GM12874 (cell line): ENCODE data around the gene MDFIC.
A peak's percentile ranks its signal among the peaks of the same experiment; 100 is the strongest.

ENCODE experiments used
- CTCF ChIP-seq: IDR thresholded peaks from 2 replicates; pipeline ENCODE4 v1.5.1; 2011; ENCODE audit warnings: low read depth, mild to moderate bottlenecking, control low read depth, low read length, moderate library complexity; ENCODE audit not compliant: insufficient read depth

Gene MDFIC

DNA sequence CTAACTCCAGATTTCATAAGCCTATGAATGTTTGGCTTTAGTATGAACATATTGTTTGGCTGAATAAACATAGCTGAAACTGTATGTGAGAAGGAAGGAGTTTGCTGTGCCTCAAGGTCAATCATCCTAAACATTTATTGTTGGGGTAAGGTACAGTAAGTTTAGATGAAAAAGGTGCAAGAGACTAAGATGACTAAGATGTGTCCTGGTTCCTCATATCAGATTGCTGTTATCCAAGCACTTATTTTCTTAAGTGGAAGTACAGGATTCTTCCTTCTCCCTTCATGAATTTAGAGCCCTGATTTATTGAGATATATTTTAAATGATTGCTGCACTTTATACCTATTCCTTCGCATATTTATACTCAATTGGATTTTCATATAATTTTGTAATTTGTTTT is 12.2 kb downstream of the MDFIC start:
- no peak for TF ChIP-seq CTCF

DNA sequence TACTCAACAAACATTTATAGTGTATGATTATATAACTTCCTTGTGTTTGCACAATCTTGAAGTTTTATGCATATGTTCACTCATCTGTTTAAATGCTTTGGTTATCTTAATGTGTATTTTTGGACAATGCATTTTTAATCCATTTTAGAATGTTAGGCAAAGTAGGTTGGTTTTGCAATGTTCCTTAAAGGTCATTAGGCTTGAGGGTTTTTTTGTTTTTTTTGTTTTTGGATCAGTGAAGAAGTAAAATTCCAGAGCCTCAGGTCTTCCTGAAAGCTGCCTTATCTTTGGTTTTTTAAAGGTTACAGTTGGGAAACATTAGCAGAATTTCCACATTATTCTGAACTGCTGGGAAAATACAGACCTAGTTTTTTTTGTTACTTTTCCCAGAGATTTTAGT is 12.8 kb downstream of the MDFIC start:
- no peak for TF ChIP-seq CTCF

- no peak for TF ChIP-seq CTCF
Observed at GRCh38 chr7:114936471-114936870, 14.6 kb downstream of the MDFIC start.

DNA sequence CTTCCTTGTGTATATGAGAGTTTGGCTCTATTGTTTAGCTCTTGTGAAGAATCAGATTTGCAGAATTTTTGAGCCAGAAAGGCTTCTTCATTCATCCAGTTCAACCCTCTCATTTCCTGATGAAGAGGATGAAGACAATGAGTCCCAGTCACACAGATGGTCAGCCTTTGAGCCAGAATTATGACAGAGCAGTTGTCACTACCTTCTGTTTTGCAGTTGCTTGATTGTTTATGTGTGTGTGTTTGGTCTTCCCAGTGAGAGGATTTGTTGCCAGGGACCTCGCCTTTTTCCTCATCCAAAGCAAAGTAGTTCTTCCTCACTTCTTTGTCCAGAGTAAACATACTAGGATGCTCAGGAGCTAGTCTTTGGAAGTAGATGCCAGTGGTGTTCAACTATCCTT is 15.6 kb downstream of the MDFIC start:
- no peak for TF ChIP-seq CTCF

GRCh38 chr7:114938785-114939184 is 16.9 kb downstream of the MDFIC start:
- TF ChIP-seq CTCF: no peak

DNA sequence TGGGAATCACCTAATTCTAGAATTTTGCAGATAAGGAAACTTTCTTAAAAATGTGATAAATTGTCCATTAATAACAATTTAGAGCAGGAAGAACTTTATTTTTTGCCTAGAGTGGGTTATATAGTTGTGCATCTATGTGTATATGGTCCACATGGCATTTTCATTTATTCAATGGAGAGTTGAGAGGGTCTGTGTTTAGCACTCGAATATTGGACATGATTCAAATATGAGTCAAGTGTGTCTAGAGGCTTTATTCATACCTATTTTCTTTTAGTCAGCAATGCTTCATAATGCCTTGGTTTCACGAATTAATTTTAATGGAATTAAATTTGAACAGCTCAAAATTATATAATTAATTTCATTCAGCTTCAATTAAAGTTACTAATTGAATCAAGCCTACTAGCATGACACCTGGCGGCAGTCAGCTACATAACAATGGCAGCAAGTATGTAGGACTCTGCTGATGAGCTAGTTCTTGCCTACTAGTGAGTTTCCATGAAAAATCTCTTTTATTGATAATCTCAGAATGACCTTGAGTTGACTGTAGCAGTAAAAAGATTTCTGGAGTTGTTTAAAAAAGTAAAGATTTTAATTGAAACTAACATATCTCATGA is 17.7 kb downstream of the MDFIC start:
- peak; percentile 36; the same call in 1 of the 2 replicates for TF ChIP-seq CTCF

DNA sequence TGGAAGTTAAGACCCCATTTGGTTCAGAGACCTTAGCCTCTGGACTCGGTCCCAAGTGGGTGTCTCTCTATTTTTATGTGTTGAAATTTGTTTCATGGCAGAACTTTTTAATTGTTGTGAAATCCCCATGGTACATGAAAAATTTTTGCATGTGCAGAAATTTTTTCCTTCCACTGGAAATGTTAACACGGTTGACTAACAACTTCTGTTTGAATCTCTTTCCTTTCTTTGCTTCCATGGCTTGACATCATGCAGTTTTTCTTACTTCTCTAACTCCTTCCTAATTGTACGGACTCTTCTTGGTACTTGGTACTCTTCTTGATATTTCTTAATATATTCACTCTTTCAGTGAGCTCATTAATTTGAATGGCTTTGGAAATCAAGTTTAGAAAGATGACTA is 18.3 kb downstream of the MDFIC start:
- TF ChIP-seq CTCF: no peak
